Epithelial cell of umbilical artery (primary cell): ENCODE data around the gene HLA-E. TPM values are rescaled to one million over a fixed set of nuclear protein-coding genes. Genes with fewer than 3 reads are reported as not detected.

ENCODE experiments used
- total RNA-seq: library from RNA; depleted of rRNA; stranded (reverse); fragments of >200 nt; gene quantifications from 2 replicates; pipeline ENCODE4 v1.2.3, GENCODE V29; 2014

Gene HLA-E
- total RNA-seq, result 548 and 551 TPM in 2 replicates

DNA sequence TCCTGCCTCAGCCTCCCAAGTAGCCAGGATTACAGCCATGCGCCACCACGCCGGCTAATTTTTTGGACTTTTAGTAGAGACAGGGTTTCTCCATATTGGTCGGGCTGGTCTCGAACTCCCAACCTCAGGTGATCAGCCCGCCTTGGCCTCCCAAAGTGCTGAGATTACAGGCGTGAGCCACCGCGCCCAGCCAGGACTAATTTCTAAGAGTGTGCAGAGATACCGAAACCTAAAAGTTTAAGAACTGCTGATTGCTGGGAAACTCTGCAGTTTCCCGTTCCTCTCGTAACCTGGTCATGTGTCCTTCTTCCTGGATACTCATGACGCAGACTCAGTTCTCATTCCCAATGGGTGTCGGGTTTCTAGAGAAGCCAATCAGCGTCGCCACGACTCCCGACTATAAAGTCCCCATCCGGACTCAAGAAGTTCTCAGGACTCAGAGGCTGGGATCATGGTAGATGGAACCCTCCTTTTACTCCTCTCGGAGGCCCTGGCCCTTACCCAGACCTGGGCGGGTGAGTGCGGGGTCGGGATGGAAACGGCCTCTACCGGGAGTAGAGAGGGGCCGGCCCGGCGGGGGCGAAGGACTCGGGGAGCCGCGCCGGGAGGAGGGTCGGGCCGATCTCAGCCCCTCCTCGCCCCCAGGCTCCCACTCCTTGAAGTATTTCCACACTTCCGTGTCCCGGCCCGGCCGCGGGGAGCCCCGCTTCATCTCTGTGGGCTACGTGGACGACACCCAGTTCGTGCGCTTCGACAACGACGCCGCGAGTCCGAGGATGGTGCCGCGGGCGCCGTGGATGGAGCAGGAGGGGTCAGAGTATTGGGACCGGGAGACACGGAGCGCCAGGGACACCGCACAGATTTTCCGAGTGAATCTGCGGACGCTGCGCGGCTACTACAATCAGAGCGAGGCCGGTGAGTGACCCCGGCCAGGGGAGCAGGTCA, at the start of gene HLA-E:
HLA-E (plus strand) TSS at position 429 of the 945 bp plus-strand sequence; CDS start at position 452, 23 bp downstream.

Other genes starting within 250 kb of the HLA-E start
- gene TRIM39, start 162.6 kb upstream of the HLA-E start, total RNA-seq, result 10.4 and 12.5 TPM in 2 replicates
- gene RPP21, start 144.4 kb upstream of the HLA-E start, total RNA-seq, result 37.1 and 47.4 TPM in 2 replicates
- gene GNL1, start 67.0 kb downstream of the HLA-E start, total RNA-seq, result 41.6 and 45.1 TPM in 2 replicates
- gene PRR3, start 67.8 kb downstream of the HLA-E start, total RNA-seq, result 1.5 and 2.6 TPM in 2 replicates
- gene ABCF1, start 81.9 kb downstream of the HLA-E start, total RNA-seq, result 43.5 and 44.2 TPM in 2 replicates
- 8.8 and 12.9 TPM in 2 replicates for gene PPP1R10, start 127.7 kb downstream of the HLA-E start, total RNA-seq
- 55.5 and 57.3 TPM in 2 replicates for gene MRPS18B, start 128.3 kb downstream of the HLA-E start, total RNA-seq
- 2.6 and 5.8 TPM in 2 replicates for gene ATAT1, start 137.4 kb downstream of the HLA-E start, total RNA-seq
- 3.2 and 4.5 TPM in 2 replicates for gene C6orf136, start 157.6 kb downstream of the HLA-E start, total RNA-seq
- gene DHX16, start 183.5 kb downstream of the HLA-E start, total RNA-seq, result 38.3 and 41.0 TPM in 2 replicates
- gene PPP1R18, start 197.1 kb downstream of the HLA-E start, total RNA-seq, result 48.1 and 49.8 TPM in 2 replicates
- 1.9 and 3.8 TPM in 2 replicates for gene NRM, start 201.5 kb downstream of the HLA-E start, total RNA-seq
- 6.2 and 7.5 TPM in 2 replicates for gene MDC1, start 227.8 kb downstream of the HLA-E start, total RNA-seq
- 311 and 367 TPM in 2 replicates for gene TUBB, start 230.8 kb downstream of the HLA-E start, total RNA-seq